ENCODE measurements around the gene RNF208.

RNF208 gene

DNA sequence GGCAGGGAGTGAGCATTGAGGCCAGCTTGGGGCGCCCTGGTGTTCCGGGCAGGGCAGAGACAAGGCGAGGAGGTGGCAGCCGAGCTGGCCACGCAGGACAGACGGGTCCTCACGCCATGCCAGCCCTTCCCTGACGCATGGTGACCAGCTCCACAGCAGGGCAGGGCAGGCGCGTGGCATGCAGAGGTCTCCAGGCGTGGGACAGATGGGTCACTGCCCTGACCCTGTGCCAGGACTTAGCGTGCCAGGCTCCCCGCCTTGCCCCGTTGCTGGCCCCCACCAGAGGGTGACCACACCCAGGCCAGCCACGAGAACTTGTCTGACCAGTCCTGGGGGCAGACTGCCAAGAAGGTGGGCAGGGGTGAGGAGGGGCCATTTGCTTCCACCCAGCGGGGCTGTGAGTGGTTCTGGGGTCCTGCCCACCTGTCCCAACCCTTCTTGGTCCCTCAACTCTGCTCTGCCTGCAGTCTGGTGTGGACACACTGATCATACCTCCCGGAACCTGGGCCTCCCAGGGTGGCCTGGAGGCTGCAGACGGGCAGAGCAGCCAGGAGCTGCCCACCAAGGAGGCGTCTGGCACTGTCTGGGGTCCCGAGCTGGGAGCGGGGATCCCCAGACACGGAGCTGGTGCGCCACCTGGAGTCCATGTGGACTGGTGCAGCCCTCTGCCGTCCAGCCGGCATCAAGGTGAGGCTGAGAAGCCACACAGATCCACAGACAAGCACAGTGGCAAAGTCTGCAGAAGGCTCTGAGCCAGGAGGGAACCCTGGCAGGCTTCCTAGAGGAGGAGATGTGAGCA is 5.2 kb upstream of the RNF208 start, which contains the start of gene RNF224:
Gene RNF224, plus strand, starts transcription at position 449 of the 799 bp plus-strand sequence. CDS start 834 bp downstream, outside the sequence.
- TF ChIP-seq, protein P1, sequence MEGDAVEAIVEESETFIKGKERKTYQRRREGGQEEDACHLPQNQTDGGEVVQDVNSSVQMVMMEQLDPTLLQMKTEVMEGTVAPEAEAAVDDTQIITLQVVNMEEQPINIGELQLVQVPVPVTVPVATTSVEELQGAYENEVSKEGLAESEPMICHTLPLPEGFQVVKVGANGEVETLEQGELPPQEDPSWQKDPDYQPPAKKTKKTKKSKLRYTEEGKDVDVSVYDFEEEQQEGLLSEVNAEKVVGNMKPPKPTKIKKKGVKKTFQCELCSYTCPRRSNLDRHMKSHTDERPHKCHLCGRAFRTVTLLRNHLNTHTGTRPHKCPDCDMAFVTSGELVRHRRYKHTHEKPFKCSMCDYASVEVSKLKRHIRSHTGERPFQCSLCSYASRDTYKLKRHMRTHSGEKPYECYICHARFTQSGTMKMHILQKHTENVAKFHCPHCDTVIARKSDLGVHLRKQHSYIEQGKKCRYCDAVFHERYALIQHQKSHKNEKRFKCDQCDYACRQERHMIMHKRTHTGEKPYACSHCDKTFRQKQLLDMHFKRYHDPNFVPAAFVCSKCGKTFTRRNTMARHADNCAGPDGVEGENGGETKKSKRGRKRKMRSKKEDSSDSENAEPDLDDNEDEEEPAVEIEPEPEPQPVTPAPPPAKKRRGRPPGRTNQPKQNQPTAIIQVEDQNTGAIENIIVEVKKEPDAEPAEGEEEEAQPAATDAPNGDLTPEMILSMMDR (IDR thresholded peaks at IDR 0.05; ENCODE audit: low read depth, low read length): peak; percentile 89
- peak; percentile 20 for DNase-seq (ENCODE audit: extremely low read depth, low read depth)

DNA sequence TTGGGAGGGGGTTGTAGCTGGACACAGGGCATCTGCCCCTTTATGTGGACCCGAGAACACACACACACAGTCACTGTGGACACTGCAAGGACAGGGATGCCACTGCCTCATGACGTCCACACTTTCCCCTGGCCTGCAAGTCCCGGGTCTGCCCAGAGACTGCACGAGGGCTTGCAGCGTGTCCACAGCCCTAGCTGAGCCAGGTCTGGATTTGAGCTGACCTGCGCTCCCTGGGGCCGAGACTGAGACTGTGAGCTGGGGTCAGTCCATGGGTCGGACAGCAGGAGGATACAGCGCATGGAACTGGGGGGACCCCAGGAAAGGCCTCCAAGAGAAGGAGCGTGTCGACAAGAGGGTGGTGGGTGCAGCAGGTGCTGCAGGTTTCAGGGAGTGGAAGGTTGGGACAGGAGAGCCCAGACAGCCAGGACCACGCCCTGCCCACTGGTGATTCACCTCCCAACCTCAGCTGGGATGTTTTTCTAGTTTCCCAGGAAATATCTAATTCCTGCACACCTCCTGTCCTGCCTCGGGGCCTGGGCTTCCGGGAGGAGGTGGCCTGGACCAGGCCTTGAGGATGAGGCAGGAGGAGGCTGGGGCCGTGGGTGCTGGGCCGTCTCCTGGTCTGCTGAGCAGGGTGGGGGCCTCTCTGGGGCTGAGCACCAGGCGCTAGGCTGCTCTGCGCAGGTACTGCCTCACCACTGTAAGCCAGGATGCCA is 4.5 kb upstream of the RNF208 start:
- DNase-seq (ENCODE audit: extremely low read depth, low read depth): no peak
- TF ChIP-seq, protein P1 (IDR thresholded peaks at IDR 0.05; ENCODE audit: low read depth, low read length): no peak

DNA sequence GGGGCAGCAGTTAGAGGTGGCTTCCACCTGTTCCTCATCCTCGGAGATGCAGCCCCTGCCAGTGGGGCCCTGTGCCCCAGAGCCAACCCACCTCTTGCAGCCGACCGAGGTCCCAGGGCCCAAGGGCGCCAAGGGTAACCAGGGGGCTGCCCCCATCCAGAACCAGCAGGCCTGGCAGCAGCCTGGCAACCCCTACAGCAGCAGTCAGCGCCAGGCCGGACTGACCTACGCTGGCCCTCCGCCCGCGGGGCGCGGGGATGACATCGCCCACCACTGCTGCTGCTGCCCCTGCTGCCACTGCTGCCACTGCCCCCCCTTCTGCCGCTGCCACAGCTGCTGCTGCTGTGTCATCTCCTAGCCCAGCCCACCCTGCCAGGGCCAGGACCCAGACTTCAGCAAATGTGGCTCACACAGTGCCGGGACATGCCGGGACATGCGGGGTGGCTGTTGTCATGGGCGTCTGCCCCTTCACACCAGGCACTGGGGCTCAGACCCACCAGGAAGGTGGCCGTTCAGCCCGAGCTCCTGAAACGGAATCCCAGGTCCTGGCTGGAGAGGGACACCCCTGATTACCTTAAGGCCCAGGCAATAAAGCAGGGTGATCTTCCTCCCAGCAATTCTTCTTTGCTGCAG is 3.8 kb upstream of the RNF208 start:
- TF ChIP-seq, protein P1 (IDR thresholded peaks at IDR 0.05; ENCODE audit: low read depth, low read length): no peak
- DNase-seq (ENCODE audit: extremely low read depth, low read depth): no peak

DNA sequence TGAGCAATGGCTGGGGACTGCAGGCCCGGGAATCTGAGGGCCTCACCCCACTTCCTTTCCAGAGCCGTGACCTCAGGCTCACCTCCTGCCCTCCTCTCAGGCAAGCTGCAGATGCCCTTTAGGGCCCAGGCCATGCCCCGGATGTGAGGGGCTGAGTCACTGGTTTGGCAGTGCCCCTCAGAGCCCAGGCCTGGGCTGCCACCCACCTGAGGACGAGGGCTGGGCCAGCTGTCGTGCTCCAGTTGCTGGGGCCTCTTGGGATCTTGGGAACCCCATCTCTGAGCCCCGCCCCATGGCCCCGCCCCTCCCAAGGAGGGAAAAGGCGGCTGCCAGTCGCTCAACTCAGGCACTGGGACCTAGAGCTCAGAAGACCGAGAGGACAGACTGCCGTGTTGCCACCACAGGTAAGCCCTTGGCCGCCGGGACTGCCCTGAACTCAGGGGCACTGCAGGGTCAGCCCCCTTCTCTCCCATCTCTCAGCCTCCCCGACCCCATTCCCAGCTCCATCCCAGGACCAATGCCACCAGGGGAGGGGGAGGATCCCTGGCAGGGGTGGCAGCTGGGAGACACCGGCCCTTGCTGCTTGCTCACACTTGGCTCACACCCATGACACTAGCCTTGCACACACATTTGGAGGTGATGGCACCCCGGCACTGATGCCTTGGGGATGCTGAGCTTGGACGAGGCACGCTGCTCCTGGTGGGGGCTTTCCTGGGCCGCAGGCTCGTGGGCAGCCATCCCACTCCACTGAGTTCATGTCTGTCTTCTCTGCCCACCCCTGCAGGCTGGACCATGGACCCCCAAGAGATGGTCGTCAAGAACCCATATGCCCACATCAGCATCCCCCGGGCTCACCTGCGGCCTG is 3.0 kb upstream of the RNF208 start, which contains the start of gene CYSRT1:
Gene CYSRT1, plus strand, starts transcription at position 345 of the 865 bp plus-strand sequence. Its CDS starts 448 bp downstream, at position 793.
- no peak for DNase-seq (ENCODE audit: extremely low read depth, low read depth)
- TF ChIP-seq, protein P1 (IDR thresholded peaks at IDR 0.05; ENCODE audit: low read depth, low read length): no peak

DNA sequence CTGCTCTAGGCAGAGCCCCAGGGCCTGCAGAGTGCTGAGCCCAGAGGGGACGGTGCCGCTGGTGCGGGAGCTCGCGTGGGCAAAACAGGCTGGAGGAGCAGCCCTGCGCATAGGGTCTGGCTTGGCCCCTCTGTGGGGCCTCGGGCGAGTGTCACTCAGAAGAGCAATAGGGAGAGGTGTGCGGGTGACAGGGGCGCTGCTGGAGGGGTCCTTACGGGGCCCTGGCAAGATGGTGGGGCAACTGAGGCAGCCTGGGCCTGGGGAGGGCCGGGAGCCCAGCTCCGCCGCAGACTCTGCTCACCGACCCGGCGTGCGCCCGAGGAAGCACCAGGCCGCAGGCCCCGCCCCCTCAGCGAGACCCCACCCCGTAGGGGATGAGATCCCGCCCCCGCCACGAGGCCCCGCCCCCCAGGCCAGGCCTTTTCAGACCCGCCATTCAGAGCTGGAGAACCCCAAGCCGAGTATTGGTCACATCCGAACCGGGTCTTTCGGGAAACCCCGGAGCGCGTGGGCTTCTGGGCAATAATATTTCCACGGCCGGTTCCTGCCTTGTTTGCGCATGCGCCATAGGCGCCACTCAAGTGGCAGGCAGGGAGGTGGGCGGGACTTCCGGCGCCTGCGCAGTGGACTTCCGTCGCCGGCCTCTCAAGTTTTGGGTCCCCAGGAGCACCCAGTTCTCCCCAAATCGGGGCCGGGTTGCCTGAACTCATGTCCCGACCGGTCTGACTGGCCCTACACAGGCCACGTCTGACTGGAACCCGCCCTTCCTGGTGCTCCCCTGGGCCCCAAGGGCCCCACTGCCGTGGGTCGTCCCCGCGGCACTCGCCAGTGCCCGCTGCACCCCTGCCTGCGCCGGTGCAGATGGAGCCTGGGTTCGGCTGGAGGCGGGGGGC is 1.3 kb upstream of the RNF208 start:
- TF ChIP-seq, protein P1 (IDR thresholded peaks at IDR 0.05; ENCODE audit: low read depth, low read length): no peak
- peak; percentile 96 for DNase-seq (ENCODE audit: extremely low read depth, low read depth)

DNA sequence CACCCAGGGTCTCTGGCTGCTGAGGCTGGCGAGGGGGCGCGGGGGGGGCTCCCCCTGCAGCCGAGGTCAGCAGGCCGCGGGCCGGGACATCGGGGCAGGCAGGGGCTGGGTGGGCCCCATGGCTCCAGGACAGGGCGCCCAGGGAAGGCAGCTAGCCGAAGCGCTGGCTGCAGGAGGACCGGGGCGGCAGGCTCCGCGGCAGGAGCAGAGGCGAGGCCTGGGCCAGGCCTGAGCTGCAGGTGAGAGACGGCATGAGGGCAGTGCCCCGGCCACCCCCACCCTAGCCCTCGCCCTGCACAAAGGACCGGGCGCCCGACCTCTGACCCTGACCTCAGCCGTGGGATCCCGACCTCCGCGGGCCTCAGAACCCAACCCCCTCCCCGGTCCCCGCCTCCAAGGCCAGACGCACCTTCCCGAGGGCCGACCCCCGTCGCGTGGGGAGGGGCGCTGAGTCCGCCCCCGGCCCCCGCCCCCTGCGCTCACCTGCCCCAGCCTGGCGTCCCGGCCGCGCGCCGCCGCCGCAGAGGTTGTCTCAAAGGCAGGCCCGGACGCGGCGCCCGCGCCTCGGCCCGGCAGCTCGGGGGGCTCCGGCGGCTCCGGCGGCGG is 431 bp downstream of the RNF208 start:
- TF ChIP-seq, protein P1 (IDR thresholded peaks at IDR 0.05; ENCODE audit: low read depth, low read length): no peak

More for the DNA sequence above, 431 bp downstream of the RNF208 start:
- no peak for DNase-seq (ENCODE audit: extremely low read depth, low read depth)
